GM12892 (cell line): Measurements from ENCODE around the gene RNF32.
A peak's percentile ranks its signal among the peaks of the same experiment; 100 is the strongest.
"Not testable (repeated sequence)": the region's sequence is repeated elsewhere in the genome, so short reads cannot be mapped to it uniquely, and the experiment has no call there.

Experiments used
- DNase-seq: peaks from one replicate; pipeline ENCODE4 v3.0.0; 2011; ENCODE audit not compliant: insufficient read length
- FAIRE-seq: peaks from 2 replicates; lab custom pipeline; 2011; peaks lifted over from hg19 to GRCh38; lab: Jason Lieb, UNC
- POLR2A ChIP-seq: IDR thresholded peaks from 2 replicates; pipeline ENCODE4 v1.6.1; 2011; ENCODE audit warnings: low read depth, low read length, control low read depth
- POLR2AphosphoS5 ChIP-seq: IDR thresholded peaks from 2 replicates; pipeline ENCODE4 v1.6.1; 2011; ENCODE audit warnings: low read depth, low read length, control low read depth
- TAF1 ChIP-seq: IDR thresholded peaks from 2 replicates; pipeline ENCODE4 v1.6.1; 2011; ENCODE audit warnings: low read depth, mild to moderate bottlenecking, control low read depth, low read length, borderline replicate concordance

The RNF32 gene

GRCh38 chr7:156638443-156639077 is 2.0 kb upstream of the RNF32 start:
- TF ChIP-seq TAF1: no peak
- no peak for TF ChIP-seq POLR2A
- no peak for TF ChIP-seq POLR2AphosphoS5
- DNase-seq (no peak), FAIRE-seq (no peak)

- TF ChIP-seq TAF1 (no peak), POLR2A (no peak), POLR2AphosphoS5 (no peak)
- FAIRE-seq (no peak), DNase-seq (no peak)
Observed at GRCh38 chr7:156639426-156640256, 933 bp upstream of the RNF32 start.

GRCh38 chr7:156640949-156641485 is 443 bp downstream of the RNF32 start:
- DNase-seq (peak; percentile 41), FAIRE-seq (no peak)
- TF ChIP-seq POLR2A (peak; percentile 69), POLR2AphosphoS5 (0 out of 2 replicates have a peak, but pooled peaks have one; percentile 32), TAF1 (no peak)

- DNase-seq (no peak), FAIRE-seq (no peak)
- TF ChIP-seq POLR2AphosphoS5 (no peak), POLR2A (no peak), TAF1 (no peak)
Observed at GRCh38 chr7:156642306-156643045, 1.9 kb downstream of the RNF32 start.

- not testable (repeated sequence) for DNase-seq, FAIRE-seq
Observed at GRCh38 chr7:156647330-156647729, 6.8 kb downstream of the RNF32 start.

- DNase-seq (no peak), FAIRE-seq (no peak)
- TF ChIP-seq POLR2AphosphoS5 (no peak), TAF1 (no peak), POLR2A (no peak)
Observed at GRCh38 chr7:156650042-156650441, 9.5 kb downstream of the RNF32 start.

GRCh38 chr7:156651474-156651873 is 10.9 kb downstream of the RNF32 start:
- FAIRE-seq (no peak), DNase-seq (no peak)
- TF ChIP-seq TAF1 (no peak), POLR2AphosphoS5 (no peak), POLR2A (no peak)

- TF ChIP-seq TAF1 (no peak), POLR2AphosphoS5 (no peak), POLR2A (no peak)
- FAIRE-seq: no peak
- no peak for DNase-seq
Observed at GRCh38 chr7:156652886-156653568, 12.5 kb downstream of the RNF32 start.

GRCh38 chr7:156654511-156655234 is 14.1 kb downstream of the RNF32 start:
- DNase-seq (no peak), FAIRE-seq (no peak)
- no peak for TF ChIP-seq POLR2A

GRCh38 chr7:156655251-156655650 is 14.7 kb downstream of the RNF32 start:
- DNase-seq (no peak), FAIRE-seq (no peak)
- TF ChIP-seq POLR2AphosphoS5 (no peak), POLR2A (no peak), TAF1 (no peak)

GRCh38 chr7:156655983-156656382 is 15.4 kb downstream of the RNF32 start:
- FAIRE-seq (no peak), DNase-seq (no peak)
- TF ChIP-seq POLR2A (no peak), POLR2AphosphoS5 (no peak), TAF1 (no peak)
